HG03175 (cell line): ENCODE measurements around the gene ZNF831.

Experiments
- ATAC-seq: cut with Tn5 transposase; IDR thresholded peaks from one replicate; pipeline ENCODE4 v1.9.1; 2021; ENCODE audit warnings: mild to moderate bottlenecking, moderate library complexity; ENCODE audit not compliant: unreplicated experiment

Gene ZNF831

GRCh38 chr20:59246691-59247400 is 83.2 kb downstream of the ZNF831 start:
- ATAC-seq, result no peak

- ATAC-seq, result no peak
Measured at GRCh38 chr20:59247731-59248684, 84.4 kb downstream of the ZNF831 start.

- ATAC-seq, result no peak
Measured at GRCh38 chr20:59250293-59250692, 86.7 kb downstream of the ZNF831 start.

- no peak for ATAC-seq
Measured at GRCh38 chr20:59253325-59253724, 89.7 kb downstream of the ZNF831 start.

GRCh38 chr20:59253779-59254319 is 90.2 kb downstream of the ZNF831 start:
- no peak for ATAC-seq

GRCh38 chr20:59255256-59255655 is 91.6 kb downstream of the ZNF831 start:
- ATAC-seq, result no peak

- ATAC-seq, result no peak
Measured at GRCh38 chr20:59258221-59258621, 94.6 kb downstream of the ZNF831 start.

- no peak for ATAC-seq
Measured at GRCh38 chr20:59259946-59260345, 96.3 kb downstream of the ZNF831 start.

GRCh38 chr20:59265298-59265697 is 101.7 kb downstream of the ZNF831 start:
- ATAC-seq, result no peak

- no peak for ATAC-seq
Measured at GRCh38 chr20:59268870-59269269, 105.2 kb downstream of the ZNF831 start.

GRCh38 chr20:59269411-59270025 is 105.9 kb downstream of the ZNF831 start:
- ATAC-seq, result no peak

GRCh38 chr20:59270380-59270779 is 106.8 kb downstream of the ZNF831 start:
- no peak for ATAC-seq

GRCh38 chr20:59273739-59274357 is 110.2 kb downstream of the ZNF831 start:
- ATAC-seq, result no peak

- no peak for ATAC-seq
Measured at GRCh38 chr20:59276938-59277337, 113.3 kb downstream of the ZNF831 start.

GRCh38 chr20:59284470-59284869 is 120.8 kb downstream of the ZNF831 start:
- ATAC-seq, result no peak

- no peak for ATAC-seq
Measured at GRCh38 chr20:59289994-59290393, 126.4 kb downstream of the ZNF831 start.

- no peak for ATAC-seq
Measured at GRCh38 chr20:59291740-59292383, 128.2 kb downstream of the ZNF831 start.

- ATAC-seq, result no peak
Measured at GRCh38 chr20:59295531-59295930, 131.9 kb downstream of the ZNF831 start.

- ATAC-seq, result no peak
Measured at GRCh38 chr20:59297686-59298085, 134.1 kb downstream of the ZNF831 start.

GRCh38 chr20:59299945-59300332 is 136.3 kb downstream of the ZNF831 start:
- ATAC-seq, result no peak
